HG03097 (cell line): ENCODE measurements around the gene POC1A.

Source experiments
- ATAC-seq: cut with Tn5 transposase; IDR thresholded peaks from one replicate; pipeline ENCODE4 v1.9.1; 2021; ENCODE audit not compliant: unreplicated experiment, low FRiP score

POC1A gene

DNA sequence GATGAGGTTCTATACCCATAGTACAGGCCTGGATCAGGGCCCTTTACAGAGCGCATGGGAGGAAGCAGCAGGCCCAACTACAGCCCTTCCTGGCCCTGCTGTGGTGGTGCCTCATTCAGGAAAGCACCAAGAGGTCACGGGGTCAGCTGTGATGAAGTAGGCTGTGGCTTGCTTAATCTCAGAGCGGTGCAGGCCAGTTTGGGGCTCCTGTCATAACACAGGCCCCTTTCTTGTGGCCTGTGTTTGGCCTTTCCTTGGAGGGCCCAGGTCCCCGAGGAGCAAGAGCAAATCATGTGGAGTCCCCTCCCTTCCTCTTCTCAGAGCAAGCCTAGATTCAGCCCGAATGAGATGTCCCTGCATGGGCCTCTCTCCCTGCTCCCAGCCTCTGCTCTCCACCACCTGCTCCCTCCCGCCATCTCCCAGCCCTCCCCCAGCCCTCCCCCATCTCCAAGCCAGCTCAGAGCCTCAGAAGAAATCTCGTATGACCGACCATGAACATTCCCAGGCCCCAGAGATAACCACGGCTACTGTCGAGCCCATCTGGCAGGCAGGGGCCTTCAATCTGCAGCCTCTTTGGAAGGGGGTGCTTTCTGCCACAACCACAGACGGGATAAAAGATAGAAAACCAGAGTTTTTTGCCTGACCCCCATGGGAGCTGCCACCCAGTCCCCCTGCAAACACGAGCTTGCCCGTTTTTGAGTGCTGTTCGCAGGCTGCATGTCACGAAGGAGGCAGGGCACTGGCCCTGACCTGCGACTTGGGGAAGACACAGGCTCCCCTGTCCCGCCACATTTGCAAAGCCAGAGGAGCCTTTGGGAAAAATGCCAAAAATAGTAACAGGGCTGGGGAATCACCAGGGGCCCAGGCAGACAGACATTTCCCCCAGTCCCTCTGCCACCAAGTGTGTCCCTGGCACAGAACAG lies 65.5 kb downstream of the POC1A start:
- ATAC-seq: no peak

DNA sequence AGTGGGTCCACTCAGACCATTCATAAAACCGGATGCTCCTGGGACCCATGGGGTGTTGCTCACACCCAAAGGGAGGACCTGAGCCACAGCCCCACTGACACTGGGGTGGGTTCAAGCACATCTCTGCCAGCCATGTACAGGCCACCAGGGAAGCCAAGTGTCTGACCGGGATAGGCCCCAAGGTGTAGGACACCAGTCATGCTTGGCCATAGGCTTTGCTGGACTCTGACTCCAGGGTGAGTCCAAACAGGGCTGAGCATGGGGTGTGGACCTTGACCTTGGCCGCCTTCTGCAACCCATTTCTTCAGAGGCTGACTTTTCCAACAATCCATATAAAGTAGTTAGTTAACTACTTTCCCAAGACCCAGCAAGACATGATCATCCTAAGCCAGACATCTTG lies 66.5 kb downstream of the POC1A start:
- ATAC-seq: no peak

DNA sequence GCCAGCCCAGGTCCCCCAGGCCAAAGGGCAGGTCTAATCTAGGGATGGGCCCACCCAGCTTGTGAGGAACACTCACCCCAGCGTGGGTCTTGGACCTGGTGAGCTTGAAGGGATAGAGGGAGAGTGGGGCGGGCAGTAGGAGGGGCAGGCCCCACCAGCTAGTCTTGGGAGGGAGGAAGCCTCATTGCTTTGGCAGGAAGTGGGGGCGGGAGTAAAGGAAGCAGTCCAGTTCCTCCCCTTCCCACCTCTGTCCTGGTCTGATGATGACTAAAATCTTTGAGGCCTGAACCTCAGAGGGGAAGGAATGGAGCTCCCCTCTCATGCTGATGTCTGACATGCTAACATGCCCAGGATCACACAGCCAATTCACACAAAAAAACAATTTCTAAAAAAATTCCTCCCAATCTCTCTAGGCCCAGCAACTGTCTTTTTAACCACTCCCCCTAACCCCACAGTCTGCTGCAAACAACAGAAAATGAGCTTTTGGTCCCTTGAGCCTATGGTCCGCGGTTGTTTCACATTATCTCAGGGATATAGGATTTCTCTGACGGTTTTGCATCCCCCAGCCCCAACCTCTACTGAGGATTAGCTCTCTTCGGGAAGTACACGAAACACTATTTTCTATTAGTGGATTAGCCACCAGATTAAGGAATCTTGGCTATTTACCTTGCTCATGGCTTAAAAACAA lies 67.1 kb downstream of the POC1A start:
- ATAC-seq: no peak

GRCh38 chr3:52086461-52086860 lies 67.8 kb downstream of the POC1A start:
- ATAC-seq: no peak

- ATAC-seq: no peak
Measured at GRCh38 chr3:52085681-52086282, 68.4 kb downstream of the POC1A start.

DNA sequence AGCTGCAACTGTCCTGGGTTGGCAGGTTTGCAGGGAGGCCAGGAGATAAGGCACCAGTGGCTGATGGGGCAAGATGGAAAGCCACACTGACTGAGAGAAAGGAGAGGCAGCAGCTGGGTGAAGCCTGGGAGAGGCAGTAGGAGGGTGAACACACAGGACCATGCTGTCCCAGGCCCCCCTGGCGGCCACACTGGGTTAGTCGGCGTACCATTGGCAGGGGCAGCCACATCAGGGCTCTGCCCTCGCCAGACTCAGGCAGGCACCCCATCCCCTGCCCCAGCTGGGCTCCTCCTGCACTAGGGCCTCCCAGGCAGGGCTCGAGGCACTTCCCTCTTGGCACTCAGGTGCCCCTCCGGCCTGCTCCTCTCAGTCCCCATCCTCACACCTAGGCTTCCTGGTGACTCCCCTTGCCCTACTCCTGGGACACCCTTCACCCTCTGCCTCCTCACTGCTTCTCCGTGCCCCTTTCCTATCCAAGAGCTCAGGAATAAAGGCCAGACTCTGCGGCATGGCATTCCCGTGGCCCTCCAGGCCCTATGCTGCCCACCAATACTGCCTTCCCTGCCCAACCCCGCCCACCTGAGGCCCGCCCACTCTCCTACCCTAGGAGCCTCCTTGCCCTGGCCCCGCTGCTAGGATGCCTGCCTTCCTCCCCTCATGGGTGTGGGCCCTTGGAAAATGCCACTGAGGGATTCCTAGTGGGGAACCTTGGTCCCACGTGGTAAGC lies 69.1 kb downstream of the POC1A start:
- no peak for ATAC-seq

DNA sequence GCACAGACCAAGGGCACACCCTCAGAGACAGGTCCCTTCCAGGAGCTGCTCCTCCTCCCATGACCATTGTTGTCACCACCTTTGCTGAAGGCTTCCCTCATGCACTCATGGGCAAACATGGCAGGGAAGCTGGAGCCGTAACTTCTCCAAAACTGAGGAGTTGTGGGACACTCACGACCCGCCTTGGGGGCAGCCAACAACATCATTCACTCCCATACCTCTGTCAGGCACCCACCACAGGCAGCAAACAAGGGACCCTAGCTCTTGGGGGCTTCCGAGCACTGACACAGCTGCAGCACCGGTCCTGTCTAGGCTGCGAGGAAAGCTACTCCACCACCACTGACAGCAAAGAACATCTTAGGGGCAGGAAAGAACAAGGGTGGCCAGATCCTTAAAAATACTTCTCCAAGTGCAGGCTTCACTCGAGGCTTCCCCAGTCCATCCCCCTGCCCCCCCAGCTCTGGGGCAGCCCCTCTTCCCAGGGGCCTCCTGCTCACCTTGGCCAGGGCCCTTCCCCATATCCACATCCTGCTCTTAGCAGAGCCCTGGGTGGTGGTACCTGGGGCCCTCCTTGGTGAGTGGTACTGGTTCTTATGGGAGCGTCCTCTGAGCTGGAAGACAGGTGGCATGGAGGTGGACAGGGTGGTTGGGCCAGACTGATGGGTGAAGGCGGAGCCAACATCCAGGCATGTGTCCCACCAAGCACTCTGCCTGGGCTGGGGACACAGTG lies 69.8 kb downstream of the POC1A start:
- no peak for ATAC-seq

- no peak for ATAC-seq
Measured at GRCh38 chr3:52083556-52084087, 70.6 kb downstream of the POC1A start.

GRCh38 chr3:52082951-52083350 lies 71.3 kb downstream of the POC1A start:
- no peak for ATAC-seq

DNA sequence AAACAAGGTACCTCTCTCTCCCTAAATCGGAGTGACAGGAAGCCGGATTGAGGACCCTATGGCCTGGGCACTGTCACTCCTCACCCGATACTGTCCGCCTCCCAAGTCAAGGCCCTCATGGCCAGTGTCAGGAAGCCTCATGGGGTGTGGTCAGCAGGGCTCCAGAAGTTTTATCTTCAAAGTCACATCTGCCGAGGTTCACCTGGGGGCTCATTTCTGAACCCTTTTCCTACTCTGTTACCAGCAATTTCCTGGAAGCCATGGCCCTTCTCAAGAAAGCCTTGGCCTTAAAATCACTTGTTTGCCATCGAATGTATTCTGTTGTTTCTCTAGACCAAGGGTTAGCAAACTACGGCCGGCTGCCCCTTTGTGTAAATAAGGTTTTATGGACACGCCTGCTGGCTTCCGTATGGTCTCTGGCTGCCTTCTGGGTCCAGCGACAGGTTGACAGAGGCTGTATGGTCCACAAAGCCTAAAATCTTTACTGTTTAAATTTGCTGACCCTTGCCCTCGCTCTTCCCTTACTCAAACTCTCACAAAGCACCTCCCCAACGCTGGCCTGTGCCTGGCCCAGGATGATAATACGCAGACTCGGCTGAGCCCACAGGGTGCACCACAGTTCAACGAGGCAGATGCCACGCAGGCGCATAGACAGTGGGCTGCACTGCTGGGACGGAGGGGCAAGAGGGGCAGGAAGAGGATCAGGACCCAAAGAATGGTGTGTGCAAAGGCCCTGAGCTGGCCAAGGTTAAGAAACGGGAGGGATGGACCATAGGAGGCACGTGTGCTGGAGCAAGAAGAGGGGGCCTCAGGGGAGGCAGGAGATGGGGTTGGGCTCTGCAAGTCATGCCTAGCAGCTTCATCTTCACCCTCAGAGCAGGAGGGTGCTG lies 73.1 kb downstream of the POC1A start:
- ATAC-seq: no peak

DNA sequence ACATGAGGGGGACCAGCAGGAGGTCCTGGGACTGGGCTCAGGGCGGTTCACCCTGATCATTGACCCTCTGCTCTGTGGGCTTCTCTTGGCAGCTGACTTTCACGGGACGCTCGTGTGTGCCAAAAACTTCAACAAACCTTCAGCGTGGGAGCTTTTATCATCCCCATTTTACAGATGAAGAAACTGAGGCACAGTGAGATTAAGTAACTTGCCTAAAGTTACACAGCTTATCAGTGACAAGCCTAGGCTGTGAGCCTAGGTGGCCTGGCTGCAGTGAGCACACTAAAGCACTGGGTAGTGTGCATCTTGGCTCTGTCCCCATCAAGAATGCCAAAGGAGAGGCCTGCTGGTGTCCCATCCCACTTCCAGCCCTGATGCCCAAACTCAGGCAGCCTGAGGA lies 74.3 kb downstream of the POC1A start:
- ATAC-seq: no peak

DNA sequence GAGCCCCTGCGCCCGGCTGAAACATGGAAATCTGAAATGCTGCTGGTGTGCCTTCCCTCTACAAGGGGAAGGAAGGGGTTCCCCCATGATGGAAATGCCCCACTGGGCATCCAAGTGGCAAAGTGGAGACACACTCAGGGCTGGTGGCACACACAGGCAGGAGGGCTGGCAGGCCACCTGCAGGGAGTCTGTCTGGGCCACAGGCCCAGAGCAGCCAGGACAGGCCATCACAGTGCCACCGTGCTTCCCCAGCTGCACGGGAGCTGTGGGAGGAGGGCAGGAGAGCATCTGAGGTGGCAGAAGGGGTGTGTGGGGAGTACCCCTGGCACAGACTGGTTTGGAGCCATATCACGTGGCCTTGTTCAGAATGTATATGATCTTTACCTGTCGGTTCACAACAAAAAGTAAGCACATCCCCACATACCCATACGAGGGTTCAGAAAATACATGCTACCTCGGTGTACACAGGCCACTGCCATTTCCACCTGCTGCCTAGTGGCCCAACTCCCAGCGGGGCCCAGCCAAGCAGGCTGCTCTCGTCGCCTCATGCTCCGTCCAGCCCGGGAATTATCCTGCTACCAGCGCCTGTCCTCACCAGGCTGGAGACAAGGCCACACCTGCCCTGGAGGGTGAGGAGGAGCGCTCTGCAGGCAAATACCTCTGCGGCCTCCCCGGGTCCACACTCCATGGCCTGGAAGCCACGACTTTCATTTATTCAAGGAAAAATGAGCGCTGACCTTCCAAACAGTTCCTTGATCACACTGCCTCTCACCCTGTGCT lies 75.3 kb downstream of the POC1A start:
- no peak for ATAC-seq

GRCh38 chr3:52077925-52078324 lies 76.3 kb downstream of the POC1A start:
- ATAC-seq: no peak

DNA sequence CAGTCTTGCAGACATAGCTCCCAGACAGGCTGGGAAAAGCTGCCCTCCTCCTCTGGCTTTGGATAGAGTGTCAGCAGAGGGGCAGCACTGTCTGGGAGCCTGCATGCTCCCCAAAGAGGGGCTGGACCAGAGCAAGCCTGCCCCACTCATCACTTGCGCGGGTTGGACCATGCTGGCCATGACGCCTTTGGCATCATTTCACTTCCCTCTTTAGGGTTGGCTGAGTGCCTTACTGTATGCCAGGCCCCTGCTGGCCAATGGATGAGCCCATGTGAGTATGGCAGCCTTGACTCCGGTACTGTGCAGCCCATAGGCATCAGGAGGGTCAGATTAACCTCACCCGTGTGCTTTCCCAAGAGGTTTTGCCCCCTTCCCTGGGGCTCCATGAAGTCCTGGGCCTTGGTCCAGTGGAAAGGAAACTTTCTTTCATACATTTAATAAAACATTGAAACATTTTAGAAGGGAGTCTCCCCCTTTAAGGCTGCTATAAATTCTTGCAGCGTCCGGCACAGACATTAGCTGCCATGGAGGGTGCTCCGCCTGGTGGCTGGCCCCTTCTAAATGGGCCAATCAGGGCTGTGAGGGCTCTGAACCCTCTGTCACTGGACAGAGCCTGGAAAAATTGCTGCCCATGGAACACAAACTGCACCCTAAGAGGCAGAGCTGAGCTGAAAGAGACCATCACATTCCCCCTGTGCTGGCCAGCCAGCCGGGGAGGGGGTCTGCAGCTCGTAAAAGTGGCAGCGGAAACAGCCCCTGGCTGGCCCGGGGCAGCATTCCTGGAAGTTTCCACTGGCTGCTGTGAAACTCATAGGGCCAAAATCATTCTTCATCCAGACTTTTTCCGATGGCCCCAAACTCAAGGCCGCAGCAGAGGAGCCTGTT lies 77.1 kb downstream of the POC1A start:
- no peak for ATAC-seq

GRCh38 chr3:52073490-52073889 lies 80.7 kb downstream of the POC1A start:
- no peak for ATAC-seq

DNA sequence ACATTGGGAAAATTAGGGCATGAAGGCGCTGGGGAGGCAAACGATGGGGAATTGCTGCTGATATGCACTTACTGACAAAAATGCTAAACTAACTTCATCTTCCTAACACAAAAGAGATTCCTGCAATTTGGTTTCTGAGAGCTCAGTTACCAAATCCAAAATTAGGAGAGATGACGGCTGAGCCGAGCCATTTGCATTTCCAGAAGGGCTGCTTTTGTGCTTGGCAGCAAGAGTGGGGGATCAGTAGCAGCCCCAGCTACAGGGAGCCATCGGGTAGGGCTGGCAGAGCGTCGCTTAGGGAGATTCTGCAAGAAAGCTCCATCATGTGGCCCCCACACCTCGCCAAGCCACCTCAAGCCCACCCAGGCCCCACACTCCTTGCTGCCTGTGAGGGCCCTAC lies 81.8 kb downstream of the POC1A start:
- ATAC-seq: no peak

DNA sequence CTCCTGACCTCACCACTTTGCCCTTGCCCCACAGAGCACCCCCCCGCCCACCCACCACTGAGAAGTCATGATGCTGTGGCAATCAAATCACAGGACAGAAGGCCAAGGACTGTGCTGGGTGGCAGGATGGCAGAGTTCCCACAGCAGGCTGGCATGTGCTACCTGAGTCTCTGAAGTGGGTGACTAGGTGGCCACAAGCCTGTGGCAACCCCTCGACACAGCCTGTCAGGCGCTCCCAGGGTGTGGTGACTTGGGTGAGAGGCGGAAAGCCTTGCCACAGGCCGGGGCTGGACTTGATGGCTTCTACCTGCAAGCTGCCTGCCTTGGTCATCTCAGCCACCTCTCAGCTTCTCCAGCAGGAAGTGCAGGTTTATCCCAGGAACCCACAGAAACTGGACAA lies 82.2 kb downstream of the POC1A start:
- no peak for ATAC-seq
